ENCODE data around the gene CENPO. TPM values are rescaled to one million over a fixed set of nuclear protein-coding genes. Genes with fewer than 3 reads are reported as not detected.

CENPO gene
- total RNA-seq, 1 donor from 2014 or later = 13.4 TPM

GRCh38 chr2:24826773-24827145, 33.5 kb downstream of the CENPO start:
- TF ChIP-seq, protein P1, sequence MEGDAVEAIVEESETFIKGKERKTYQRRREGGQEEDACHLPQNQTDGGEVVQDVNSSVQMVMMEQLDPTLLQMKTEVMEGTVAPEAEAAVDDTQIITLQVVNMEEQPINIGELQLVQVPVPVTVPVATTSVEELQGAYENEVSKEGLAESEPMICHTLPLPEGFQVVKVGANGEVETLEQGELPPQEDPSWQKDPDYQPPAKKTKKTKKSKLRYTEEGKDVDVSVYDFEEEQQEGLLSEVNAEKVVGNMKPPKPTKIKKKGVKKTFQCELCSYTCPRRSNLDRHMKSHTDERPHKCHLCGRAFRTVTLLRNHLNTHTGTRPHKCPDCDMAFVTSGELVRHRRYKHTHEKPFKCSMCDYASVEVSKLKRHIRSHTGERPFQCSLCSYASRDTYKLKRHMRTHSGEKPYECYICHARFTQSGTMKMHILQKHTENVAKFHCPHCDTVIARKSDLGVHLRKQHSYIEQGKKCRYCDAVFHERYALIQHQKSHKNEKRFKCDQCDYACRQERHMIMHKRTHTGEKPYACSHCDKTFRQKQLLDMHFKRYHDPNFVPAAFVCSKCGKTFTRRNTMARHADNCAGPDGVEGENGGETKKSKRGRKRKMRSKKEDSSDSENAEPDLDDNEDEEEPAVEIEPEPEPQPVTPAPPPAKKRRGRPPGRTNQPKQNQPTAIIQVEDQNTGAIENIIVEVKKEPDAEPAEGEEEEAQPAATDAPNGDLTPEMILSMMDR (IDR thresholded peaks at IDR 0.05) = no peak
- no peak for DNase-seq
- ChIA-PET POLR2A (interaction anchor here (0.6 to 1.7 kb wide), 3 partner anchors 34 to 417 kb away, joined by 3 to 7 read pairs (median 4); partner anchors contain the start of genes CENPO and PTRHD1), CTCF (interaction anchor here (1.4 to 8.5 kb wide), 5 partner anchors 11 to 423 kb away, joined by 3 to 132 read pairs (median 6); no protein-coding TSS in a partner anchor)
- Mint-ChIP-seq H3K4me3 (no peak overlapping the region), H3K9me3 (no peaks in the 10 kb centered on the region), H3K36me3 (ENCODE audit: low read depth) (peaks cover 60% of the 10 kb centered on the region), H3K27me3 (no peaks in the 10 kb centered on the region), H3K4me1 (peaks cover 3% of the 10 kb centered on the region), H3K27ac (no peak overlapping the region)
- intact Hi-C loops (cut with micrococcal nuclease) = loop anchor here (1.0 to 5.0 kb wide), 7 partner anchors 109 to 416 kb away; partner anchors contain the start of gene NCOA1
- no peak for ATAC-seq (ENCODE audit: low read depth)

GRCh38 chr2:24827321-24828237, 34.4 kb downstream of the CENPO start:
- ATAC-seq (ENCODE audit: low read depth) = peak; percentile 86
- ChIA-PET POLR2A (interaction anchor here (0.5 to 1.7 kb wide), 3 partner anchors 406 to 418 kb away, joined by 3 to 7 read pairs (median 5); no protein-coding TSS in a partner anchor), CTCF (interaction anchor here (0.5 to 8.5 kb wide), 23 partner anchors 10 to 1233 kb away, joined by 3 to 132 read pairs (median 4); no protein-coding TSS in a partner anchor)
- intact Hi-C loops (cut with micrococcal nuclease) = loop anchor here (1.0 to 5.0 kb wide), 7 partner anchors 110 to 417 kb away; partner anchors contain the start of gene NCOA1
- H3K27me3 Mint-ChIP-seq = no peaks in the 10 kb centered on the region
- no peak overlapping the region for H3K4me3 Mint-ChIP-seq
- H3K9me3 Mint-ChIP-seq = no peaks in the 10 kb centered on the region
- TF ChIP-seq, protein P1 (IDR thresholded peaks at IDR 0.05) = peak; percentile 38
- H3K4me1 Mint-ChIP-seq = peaks cover 3% of the 10 kb centered on the region
- no peak overlapping the region for H3K27ac Mint-ChIP-seq
- peaks cover 56% of the 10 kb centered on the region for H3K36me3 Mint-ChIP-seq (ENCODE audit: low read depth)
- DNase-seq = peak; percentile 41

GRCh38 chr2:24828238-24828996, 35.2 kb downstream of the CENPO start:
- H3K27me3 Mint-ChIP-seq = no peaks in the 10 kb centered on the region
- ATAC-seq (ENCODE audit: low read depth) (no peak), DNase-seq (no peak)
- H3K4me1 Mint-ChIP-seq = peaks cover 3% of the 10 kb centered on the region
- POLR2A ChIA-PET = interaction anchor here (1.0 to 1.7 kb wide), 2 partner anchors 406 to 418 kb away, joined by 5 to 7 read pairs; no protein-coding TSS in a partner anchor
- H3K27ac Mint-ChIP-seq = no peak overlapping the region
- TF ChIP-seq, protein P1 (IDR thresholded peaks at IDR 0.05) = no peak
- no peaks in the 10 kb centered on the region for H3K9me3 Mint-ChIP-seq
- CTCF ChIA-PET = interaction anchor here (0.5 to 8.5 kb wide), 22 partner anchors 10 to 1232 kb away, joined by 3 to 132 read pairs (median 4); no protein-coding TSS in a partner anchor
- peaks cover 55% of the 10 kb centered on the region for H3K36me3 Mint-ChIP-seq (ENCODE audit: low read depth)
- H3K4me3 Mint-ChIP-seq = no peak overlapping the region
- intact Hi-C loops (cut with micrococcal nuclease) = loop anchor here (5.0 kb wide), 2 partner anchors 111 to 336 kb away; partner anchors contain the start of gene NCOA1

DNA sequence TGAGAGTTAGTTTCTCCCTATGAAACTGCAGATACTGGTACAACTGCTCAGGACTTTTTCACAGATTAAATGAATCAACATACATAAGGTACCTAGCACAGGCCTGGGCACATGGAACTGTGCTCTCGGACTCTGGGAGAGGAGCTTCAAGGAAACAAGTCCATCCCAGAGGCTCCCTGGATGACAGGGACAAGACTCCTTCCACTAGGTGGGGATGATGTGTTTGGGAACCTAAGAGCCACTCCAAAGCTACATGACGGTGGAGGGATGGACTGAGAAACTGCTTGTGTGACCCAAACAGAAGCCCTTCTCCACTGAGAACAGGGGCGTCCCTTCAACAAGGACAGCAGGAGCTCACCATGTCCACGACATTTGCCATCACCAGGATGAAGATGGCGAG, 37.1 kb downstream of the CENPO start:
- ATAC-seq (ENCODE audit: low read depth) (no peak), DNase-seq (no peak)
- H3K4me3 Mint-ChIP-seq = no peak overlapping the region
- no peak overlapping the region for H3K27ac Mint-ChIP-seq
- POLR2A ChIA-PET = no interaction called here
- H3K9me3 Mint-ChIP-seq = no peaks in the 10 kb centered on the region
- intact Hi-C loops (cut with micrococcal nuclease) = no loop called here
- CTCF ChIA-PET = interaction anchor here (8.5 kb wide), 1 partner anchor 421 kb away, joined by 132 read pairs; no protein-coding TSS in a partner anchor
- H3K36me3 Mint-ChIP-seq (ENCODE audit: low read depth) = peaks cover 63% of the 10 kb centered on the region
- no peaks in the 10 kb centered on the region for H3K27me3 Mint-ChIP-seq
- H3K4me1 Mint-ChIP-seq = no peaks in the 10 kb centered on the region
- TF ChIP-seq, protein P1 (IDR thresholded peaks at IDR 0.05) = no peak

All from activated B cell treated with CpG ODN at 0.5 μM for 24 hours (primary cell).